HG03097 (cell line): Measurements from ENCODE around the gene SEMA3G.

Source experiments
- ATAC-seq: cut with Tn5 transposase; IDR thresholded peaks from one replicate; pipeline ENCODE4 v1.9.1; 2021; ENCODE audit not compliant: unreplicated experiment, low FRiP score

The SEMA3G gene

DNA sequence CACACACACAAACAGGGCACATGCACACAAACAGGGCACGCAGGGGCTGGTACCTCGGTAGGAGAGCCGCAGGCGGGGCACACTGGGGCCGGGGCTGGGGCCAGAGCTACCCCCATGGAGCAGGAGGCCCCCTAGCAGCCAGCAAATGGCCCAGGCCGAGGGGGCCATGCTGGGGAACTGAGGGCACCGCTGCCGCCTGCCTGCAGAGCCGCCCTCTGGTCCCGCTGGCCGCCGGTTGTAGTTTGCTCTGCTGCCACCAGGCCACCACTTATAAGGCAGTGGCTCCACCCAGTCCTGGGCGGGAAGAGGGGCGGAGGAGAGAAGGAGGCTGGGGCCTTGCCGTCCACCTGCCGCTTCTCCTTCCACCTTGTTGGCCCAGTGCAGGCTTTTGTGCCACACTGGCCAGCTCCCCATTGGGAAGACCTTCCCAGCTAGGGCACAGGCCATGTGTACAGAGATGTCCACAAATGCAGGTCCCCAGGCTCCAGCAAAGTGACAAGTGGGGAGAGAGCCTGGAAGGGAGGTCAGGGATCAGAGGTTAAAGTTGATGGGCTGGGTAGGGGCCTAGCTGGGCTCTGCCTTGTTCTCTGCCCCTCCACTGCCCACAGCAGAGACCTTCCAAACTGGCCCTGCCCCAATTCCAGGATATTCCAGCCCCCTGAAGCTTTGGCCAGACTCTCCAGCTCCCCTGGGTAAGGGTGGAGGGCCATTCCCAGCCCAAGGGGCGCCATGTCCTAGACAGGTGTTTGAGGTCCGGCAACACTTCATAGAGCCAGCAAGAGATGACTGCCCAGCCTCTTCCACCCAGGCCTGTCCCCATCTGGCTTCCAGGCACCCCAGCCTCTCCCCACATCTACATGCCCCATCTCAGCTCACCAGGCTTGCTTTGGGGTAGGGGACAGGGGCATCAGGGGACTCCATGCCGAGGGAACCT is at the start of gene SEMA3G:
SEMA3G (minus strand) TSS at position 244 of the 934 bp plus-strand sequence; CDS start at position 168, 76 bp downstream.
- peak; percentile 60 for ATAC-seq

DNA sequence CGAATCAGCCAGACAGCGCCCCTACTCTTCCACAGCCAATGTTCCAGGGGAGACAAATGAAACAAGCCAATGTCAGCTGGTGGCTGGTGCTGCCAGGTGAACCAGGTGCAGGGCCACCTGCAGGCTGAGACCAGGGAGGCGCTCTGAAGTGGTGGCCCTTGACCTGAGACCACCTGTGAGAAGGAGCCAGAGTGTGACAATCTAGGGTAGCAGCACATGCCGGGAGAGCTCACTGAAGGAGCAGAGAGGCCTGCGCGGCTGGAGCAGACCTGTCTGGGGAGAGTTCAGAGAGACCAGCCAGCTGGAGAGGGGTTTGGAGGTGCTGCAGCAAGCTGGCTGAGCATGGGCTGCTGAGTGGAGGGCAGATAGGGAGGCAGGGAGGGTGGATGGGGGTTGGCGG is 49.5 kb upstream of the SEMA3G start:
- no peak for ATAC-seq

DNA sequence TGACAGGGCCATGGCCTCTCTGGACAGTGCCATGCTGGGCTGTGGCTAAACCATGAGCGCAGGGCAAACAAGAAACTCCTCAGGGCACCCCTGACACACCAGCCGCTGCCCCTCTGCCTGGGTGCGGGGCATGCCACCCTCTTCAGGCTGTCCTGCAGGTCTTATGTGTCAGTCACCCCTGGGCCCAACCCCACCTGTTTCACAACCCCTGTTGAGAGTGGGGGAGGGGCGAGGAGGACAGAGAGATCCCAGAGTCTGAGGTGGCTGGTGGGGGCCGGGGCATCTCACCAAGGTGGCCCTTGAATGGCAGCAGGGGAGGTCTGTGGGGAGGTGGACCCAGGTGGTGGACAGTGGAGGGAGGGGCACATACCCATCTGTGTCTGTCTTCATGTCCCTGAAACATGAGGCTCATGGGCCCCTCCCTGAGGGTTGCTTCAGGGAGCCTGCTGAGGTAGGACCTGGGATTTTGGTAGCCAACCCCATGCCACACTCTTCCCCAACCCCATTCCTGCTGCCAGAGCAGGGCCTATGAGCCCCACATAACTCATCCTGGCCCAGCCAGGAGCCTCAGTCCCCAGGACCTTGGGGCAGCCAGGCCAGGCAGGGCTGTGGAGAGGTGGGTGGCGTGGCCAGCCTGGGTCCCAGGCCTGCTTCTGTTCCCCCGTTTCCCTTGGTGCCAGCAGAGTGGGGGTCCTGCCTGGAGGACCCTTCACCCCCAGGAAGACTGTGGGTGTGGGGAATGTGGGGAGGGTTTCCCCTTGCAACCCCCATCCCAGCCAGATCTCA is 48.5 kb upstream of the SEMA3G start:
- ATAC-seq, result no peak

DNA sequence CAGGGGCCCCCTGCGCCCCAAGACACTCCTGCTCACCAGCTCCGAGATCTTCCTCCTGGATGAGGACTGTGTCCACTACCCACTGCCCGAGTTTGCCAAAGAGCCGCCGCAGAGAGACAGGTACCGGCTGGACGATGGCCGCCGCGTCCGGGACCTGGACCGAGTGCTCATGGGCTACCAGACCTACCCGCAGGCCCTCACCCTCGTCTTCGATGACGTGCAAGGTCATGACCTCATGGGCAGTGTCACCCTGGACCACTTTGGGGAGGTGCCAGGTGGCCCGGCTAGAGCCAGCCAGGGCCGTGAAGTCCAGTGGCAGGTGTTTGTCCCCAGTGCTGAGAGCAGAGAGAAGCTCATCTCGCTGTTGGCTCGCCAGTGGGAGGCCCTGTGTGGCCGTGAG is 47.2 kb upstream of the SEMA3G start:
- ATAC-seq, result no peak

DNA sequence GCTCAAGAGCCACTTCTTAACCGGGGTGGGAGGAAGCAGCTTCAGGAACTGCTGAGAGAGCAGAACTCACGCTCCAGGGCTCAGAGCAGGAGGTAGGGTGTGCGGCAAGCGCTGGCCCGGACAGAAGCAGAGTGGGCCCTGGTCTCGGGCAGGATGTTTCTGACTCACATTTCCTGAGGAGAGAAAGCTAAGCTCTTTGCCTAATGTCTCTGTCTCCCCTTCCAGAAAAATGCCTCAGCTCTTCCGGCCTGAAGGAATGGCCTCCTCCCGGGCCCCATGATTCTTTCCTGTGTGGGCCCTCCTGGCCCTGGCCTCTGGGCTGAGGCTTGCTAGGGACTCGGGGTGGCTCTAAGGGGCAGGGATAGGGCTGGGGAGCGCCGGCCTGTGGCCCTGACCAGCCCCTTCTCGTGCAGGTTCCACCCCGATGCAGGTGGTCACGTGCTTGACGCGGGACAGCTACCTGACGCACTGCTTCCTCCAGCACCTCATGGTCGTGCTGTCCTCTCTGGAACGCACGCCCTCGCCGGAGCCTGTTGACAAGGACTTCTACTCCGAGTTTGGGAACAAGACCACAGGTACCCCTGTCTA is 46.1 kb upstream of the SEMA3G start:
- ATAC-seq, result no peak

DNA sequence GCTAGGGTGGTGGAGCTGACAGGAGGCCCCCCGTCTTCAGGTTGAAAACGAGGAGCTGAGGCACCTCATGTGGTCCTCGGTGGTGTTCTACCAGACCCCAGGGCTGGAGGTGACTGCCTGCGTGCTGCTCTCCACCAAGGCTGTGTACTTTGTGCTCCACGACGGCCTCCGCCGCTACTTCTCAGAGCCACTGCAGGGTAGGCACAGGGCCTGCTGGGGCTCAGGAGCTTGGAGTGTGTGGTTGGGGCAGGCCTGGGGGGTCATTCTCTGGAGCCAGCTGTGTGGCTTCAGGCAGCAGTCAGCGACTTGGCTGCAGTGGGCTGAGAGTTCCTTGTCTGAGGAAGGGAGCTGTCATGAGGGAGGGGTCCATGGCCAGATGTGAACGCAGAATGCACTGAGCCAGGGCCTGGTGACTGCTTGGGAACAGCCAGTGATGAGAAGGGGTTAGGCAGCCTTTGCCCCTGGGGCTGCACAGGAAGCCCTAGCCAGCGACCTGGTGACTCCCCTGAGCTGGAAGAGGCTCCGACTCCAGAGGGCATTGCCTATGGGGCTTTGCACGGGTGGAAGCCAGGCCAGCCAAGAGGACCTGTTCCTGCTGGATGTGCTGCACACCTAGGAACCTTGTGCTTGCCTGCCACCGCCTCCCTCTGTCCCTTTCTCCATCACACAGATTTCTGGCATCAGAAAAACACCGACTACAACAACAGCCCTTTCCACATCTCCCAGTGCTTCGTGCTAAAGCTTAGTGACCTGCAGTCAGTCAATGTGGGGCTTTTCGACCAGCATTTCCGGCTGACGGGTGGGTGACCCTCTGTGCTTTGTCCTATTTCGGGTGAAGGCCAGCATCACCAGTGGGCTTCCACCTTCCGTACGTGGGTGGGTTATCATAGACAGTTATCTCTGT is 45.4 kb upstream of the SEMA3G start:
- ATAC-seq, result no peak

DNA sequence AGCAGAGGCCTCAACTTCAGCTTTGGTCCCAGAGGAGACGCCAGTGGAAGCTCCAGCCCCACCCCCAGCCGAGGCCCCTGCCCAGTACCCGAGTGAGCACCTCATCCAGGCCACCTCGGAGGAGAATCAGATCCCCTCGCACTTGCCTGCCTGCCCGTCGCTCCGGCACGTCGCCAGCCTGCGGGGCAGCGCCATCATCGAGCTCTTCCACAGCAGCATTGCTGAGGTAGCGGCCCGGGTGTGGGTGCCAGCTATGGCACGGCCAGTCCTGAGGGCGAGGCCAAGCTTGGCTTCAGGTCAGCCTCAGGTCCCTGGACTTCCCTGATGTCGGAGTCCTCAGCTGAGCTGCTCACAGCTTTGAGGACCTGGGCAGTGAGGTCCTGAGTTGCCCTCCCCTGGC is 44.5 kb upstream of the SEMA3G start:
- ATAC-seq, result no peak

DNA sequence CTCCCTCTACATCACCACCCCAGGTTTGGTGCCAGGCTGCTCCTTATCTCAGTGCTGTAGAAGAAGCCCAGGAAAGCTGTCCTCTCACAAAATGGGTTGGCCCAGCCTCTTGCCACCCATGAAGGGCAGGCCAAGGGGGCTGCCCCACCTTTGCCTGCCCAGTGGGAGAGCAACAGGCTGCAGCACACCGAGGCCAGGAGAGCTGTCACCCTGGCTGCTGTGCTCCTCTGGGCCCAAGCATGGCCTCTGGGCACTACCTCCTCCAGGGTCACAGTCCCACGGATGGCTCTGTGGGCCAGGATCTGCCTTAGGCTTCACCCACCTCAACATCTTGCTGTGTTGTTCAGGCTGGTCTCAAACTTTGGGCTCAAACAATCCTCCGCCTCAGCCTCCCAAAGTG is 43.8 kb upstream of the SEMA3G start:
- ATAC-seq, result no peak

DNA sequence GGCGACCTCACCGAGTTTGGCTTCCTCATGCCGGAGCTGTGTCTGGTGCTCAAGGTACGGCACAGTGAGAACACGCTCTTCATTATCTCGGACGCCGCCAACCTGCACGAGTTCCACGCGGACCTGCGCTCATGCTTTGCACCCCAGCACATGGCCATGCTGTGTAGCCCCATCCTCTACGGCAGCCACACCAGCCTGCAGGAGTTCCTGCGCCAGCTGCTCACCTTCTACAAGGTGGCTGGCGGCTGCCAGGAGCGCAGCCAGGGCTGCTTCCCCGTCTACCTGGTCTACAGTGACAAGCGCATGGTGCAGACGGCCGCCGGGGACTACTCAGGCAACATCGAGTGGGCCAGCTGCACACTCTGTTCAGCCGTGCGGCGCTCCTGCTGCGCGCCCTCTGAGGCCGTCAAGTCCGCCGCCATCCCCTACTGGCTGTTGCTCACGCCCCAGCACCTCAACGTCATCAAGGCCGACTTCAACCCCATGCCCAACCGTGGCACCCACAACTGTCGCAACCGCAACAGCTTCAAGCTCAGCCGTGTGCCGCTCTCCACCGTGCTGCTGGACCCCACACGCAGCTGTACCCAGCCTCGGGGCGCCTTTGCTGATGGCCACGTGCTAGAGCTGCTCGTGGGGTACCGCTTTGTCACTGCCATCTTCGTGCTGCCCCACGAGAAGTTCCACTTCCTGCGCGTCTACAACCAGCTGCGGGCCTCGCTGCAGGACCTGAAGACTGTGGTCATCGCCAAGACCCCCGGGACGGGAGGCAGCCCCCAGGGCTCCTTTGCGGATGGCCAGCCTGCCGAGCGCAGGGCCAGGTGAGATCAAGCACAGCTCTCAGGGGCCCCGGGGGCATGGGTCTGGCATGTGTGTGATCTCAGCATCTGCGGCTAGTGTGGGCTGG is 43.1 kb upstream of the SEMA3G start:
- ATAC-seq, result no peak

DNA sequence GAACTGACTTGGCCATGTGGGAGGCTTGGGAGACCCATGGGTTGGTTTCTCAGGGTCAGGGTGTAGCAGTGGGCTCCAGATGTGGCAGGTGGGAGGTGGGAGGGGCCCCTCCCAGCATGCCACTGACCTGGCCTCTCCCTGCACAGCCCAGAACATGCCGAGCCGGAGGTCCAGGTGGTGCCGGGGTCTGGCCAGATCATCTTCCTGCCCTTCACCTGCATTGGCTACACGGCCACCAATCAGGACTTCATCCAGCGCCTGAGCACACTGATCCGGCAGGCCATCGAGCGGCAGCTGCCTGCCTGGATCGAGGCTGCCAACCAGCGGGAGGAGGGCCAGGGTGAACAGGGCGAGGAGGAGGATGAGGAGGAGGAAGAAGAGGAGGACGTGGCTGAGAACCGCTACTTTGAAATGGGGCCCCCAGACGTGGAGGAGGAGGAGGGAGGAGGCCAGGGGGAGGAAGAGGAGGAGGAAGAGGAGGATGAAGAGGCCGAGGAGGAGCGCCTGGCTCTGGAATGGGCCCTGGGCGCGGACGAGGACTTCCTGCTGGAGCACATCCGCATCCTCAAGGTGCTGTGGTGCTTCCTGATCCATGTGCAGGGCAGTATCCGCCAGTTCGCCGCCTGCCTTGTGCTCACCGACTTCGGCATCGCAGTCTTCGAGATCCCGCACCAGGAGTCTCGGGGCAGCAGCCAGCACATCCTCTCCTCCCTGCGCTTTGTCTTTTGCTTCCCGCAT is 42.3 kb upstream of the SEMA3G start:
- ATAC-seq, result no peak

DNA sequence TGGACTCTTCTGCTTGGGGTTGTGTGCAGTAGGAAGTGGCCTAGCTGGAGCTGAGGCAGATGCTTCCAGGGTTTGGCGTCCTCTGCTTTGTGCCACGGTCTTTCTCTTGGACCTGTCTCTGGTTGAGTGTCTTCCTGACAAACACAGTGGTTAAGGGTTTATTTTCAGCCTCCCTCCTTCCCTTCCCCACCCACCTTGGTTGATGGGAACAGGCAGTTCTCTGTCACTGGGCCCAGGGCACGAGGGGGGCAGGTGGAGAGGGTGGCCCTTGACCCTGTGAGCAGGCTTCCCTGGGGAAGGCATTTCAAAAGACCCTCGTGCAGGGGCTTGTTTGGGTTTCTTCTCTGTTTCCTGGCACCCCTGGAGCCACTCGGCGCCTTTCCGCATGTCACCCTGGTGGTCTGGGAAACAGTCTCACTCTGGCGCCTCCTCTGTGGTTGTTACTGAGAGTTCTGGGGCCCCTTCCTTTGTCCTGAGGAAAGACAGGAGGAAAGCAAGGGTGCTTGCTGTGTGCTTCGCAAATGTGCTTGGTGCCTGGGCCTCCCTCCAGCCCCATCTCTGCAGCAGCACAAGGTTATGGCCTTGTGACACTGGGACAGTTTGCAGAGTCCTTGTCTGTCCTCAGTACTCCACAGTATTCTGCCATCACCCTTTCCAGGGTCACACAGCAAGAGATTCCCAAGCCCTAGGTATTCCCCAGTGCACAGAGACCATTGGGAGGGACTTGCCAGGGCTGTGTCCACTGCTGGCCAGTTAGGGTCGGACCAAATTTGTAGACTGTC is 40.0 kb upstream of the SEMA3G start:
- ATAC-seq, result no peak

DNA sequence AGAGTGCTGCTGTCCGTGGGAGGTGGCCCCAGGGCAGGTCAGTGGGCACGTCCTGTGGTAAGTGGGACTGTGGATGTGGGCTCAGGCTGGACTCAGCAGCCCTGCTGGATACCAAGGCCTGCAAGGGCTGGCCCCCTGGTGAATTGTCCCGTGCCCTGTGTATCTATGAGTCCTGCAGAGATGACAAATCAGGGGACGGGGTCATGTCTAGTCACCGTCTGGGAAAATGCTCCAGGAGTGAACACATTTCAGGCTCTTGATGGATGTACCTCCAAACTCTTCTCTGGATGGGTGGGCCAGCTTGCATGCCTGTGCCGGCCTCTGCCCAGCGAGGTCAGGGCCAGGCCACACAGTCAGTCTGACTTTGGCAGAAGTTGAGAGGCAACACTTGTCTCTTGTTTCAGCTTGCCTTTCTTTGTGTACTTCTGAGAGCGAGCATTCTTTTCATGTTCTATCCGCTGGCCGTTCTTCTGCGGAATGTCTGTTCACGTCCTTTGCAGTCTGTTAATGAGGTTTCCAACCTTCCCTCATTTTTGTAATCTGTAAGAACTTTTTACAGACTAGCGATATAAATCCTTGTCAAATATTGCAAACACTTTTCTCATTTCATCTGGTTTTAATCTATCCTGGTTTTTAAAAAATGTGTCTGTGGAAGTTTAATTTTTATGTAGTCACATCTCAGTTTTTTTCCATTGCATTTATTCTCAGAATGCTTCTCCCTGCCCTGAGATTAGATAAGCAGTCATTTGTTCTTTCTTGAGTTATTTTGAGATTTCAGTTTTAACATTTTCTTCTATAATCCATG is 38.9 kb upstream of the SEMA3G start:
- ATAC-seq, result no peak

DNA sequence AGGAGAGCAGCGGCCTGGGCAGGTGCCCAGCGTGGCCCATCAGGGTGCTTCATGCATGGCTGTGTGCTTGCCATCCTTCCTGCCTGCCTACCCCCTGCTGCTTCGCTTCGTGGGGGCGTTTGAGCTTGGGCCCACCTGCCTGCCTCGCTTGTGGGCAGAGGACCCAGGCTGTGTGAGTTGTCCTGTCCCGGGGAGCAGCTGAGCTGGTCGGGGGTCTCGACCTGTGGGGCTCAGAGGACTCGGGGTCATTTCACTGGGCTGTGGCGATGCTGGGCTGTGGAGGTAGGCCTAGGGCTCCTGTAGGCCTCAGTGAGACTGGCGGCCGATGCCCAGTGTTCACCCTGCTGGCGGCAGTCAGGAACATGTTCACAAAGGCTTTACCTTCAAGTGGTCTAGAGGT is 38.2 kb upstream of the SEMA3G start:
- ATAC-seq, result no peak

DNA sequence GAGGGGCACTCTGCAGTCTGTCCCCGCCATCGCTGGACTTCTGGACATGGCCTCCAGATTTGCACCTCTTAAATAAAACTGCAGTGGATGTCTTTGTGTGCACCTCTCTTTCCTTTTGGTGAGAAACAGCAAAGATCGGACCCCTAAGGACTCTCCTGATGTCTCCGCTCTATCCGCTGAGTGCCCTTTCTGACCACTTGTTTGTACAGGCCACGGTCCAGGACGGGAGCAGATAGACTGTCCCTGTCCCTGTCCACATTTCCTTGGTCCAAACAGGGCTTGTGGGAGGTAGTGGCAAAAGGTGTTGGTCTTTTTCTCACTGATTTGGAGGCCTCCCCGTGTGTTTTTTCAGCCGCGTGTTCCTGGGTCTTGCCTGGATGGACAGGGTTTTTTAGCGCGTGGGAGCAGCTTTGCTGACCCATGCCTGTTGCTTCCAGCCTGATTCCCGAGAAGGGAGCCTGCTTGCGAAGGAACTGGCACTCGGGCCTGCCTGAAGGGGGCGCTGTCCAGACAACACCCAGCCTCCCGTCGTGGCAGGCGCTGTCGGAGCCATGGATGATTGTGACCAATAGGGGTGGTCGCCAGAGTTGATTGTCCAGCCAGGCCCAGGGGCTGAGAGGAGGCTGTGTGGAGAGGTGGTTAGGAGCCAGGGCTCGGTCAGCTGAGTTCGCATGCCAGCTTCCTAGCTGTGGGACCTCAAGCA is 37.1 kb upstream of the SEMA3G start:
- no peak for ATAC-seq

DNA sequence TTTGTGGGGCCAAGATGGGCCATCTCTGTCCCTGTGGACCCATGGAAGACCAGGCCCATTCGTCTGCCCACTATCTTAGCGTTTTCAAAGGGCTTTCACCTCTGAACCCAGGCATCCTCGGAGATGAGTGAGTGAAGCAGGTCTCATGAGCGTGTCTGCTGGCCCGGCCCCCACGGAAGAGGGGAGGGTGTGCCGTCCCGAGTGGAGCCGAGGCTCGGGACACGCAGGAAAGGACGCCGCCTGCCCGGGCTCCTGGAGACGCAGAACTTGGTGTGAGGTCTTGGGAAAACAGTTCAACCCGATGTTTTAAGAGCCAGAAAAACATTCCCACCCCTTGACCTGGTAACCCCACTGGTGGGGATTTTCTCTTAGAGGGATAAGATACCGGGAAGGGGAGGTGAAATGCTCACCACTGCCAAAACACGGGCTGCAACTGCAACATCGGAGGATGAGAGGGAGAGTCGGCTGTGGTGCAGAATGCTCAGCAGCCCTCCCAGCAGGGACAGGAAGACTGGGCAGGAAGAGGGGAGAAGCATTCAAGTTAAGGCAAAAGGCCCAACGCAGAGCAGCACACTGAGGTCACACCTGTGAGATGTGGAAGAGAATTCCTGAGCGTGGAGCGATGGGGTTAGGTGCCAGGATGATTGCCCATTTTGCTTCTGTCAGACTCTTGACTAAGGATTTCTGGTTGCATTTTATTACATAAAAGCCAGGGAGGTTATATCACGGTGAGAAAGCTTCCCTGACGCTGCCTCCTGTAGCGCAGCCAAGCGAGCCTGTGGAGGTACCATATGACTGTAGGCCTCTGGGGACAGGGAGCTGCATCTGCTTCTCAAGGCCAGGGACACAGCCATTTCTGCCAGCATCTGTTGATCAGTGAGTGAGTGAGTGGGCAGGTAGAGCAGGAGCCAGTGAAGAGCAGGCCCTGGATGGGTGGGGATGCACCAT is 36.1 kb upstream of the SEMA3G start:
- no peak for ATAC-seq
